ENCODE data around the gene CISH. TPM values are rescaled to one million over a fixed set of nuclear protein-coding genes. Genes with fewer than 3 reads are reported as not detected.

CISH gene, protein sequence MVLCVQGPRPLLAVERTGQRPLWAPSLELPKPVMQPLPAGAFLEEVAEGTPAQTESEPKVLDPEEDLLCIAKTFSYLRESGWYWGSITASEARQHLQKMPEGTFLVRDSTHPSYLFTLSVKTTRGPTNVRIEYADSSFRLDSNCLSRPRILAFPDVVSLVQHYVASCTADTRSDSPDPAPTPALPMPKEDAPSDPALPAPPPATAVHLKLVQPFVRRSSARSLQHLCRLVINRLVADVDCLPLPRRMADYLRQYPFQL
- 2.7 and 3.2 TPM in 2 replicates for total RNA-seq (2021)
- Bru-seq, nascent RNA, result percentile 38 among the genes with signal in this experiment
- BruChase-seq, experiment 1, labeled RNA remaining after a 2-hour chase, result percentile 46 among the genes with signal in this experiment
- BruChase-seq, experiment 2, labeled RNA remaining after a 6-hour chase, result percentile 39 among the genes with signal in this experiment
- long read RNA-seq, full-length matches to known transcripts, result 2 of 2 reads
- long read RNA-seq, partial matches to known transcripts, result 0 of 2 reads
- long read RNA-seq, other reads (novel, unspliced or antisense), result 0 of 2 reads

DNA sequence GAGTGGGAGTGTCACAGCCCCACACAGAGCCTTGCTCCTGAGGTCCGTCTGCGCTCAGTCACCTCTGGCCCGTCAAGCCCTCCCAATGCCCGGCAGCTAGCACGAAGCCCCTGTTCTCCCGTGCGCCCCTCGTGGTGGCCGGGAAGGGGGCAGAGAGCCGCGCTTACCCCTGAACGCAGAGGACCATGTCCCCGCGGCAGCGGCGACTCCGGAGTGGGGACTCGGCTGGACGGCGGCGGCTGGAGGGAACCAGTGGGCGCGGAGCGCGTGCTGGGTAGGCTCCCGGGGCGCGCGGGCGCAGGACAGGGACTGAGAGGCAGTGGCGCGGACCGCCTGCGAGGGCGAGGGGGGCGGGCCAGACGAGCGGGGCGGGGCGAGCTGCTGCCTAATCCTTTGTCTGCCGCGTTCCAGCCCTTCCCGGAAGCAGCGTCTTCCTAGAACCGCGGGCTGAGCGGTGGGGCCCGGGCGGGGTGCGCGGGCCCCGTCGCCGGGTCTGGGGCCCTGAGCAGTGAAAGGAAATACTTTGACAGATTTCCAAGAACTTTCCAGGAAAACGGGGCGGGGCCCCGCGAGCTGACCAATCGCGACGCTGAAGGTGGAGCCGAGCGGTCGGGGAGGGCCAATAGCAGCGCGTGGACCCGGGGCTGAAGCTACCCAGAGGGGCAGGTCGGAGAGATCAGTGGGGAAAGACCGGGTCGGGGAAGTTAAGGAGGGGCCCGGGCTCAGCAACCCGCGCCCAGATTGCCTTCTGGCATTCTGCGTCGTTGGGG lies at the start of gene CISH:
CISH (minus strand) TSS at position 311 of the 770 bp plus-strand sequence; CDS start at position 187, 124 bp downstream.
- Histone ChIP-seq H3F3A (ENCODE audit: insufficient read depth, low read depth) (peaks cover 11% of the 10 kb centered on the region; the same call in 1 of the 2 replicates), H4K20me1 (ENCODE audit: insufficient read depth) (no peaks in the 10 kb centered on the region), H3K27ac (no peak within 1 kb of the TSS), H2AFZ (peak within 1 kb of the TSS; percentile 81), H3K36me3 (ENCODE audit: low read depth) (no peaks in the 10 kb centered on the region), H3K9me2 (ENCODE audit: insufficient read depth) (no peaks in the 10 kb centered on the region), H3K9me3 (ENCODE audit: insufficient read depth, low read depth) (no peaks in the 10 kb centered on the region), H3K4me1 (replicated peaks; ENCODE audit: insufficient read depth) (peaks cover 18% of the 10 kb centered on the region), H3K4me2 (peak within 1 kb of the TSS; percentile 90), H3K4me3 (peak within 1 kb of the TSS; percentile 65), H3K27me3 (ENCODE audit: insufficient read depth, low read depth) (no peaks in the 10 kb centered on the region), H3K79me2 (ENCODE audit: low read depth) (no peaks in the 10 kb centered on the region)
- BruUV-seq (replicated peaks), result no TSS peak
- intact Hi-C loops (cut with micrococcal nuclease; ENCODE audit: unreplicated experiment), result loop anchor here (2.0 kb wide), 1 partner anchor 261 kb away; the partner anchor contains the start of genes CYB561D2 and NPRL2
- TF ChIP-seq, protein P1, sequence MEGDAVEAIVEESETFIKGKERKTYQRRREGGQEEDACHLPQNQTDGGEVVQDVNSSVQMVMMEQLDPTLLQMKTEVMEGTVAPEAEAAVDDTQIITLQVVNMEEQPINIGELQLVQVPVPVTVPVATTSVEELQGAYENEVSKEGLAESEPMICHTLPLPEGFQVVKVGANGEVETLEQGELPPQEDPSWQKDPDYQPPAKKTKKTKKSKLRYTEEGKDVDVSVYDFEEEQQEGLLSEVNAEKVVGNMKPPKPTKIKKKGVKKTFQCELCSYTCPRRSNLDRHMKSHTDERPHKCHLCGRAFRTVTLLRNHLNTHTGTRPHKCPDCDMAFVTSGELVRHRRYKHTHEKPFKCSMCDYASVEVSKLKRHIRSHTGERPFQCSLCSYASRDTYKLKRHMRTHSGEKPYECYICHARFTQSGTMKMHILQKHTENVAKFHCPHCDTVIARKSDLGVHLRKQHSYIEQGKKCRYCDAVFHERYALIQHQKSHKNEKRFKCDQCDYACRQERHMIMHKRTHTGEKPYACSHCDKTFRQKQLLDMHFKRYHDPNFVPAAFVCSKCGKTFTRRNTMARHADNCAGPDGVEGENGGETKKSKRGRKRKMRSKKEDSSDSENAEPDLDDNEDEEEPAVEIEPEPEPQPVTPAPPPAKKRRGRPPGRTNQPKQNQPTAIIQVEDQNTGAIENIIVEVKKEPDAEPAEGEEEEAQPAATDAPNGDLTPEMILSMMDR (conservative IDR thresholded peaks at IDR 0.05), result no peak; the same call in 1 of the 2 replicates
- no peak for TF ChIP-seq EZH2 (IDR thresholded peaks at IDR 0.05; ENCODE audit: low read depth)
- peak; percentile 80 to 91 for DNase-seq
- CTCF ChIA-PET, result interaction anchor here (0.5 to 0.8 kb wide), 5 partner anchors 22 to 264 kb away, joined by 3 to 5 read pairs (median 3); no protein-coding TSS in a partner anchor
- POLR2A ChIA-PET (ENCODE audit: unreplicated experiment), result interaction anchor here (0.5 to 0.7 kb wide), 4 partner anchors 19 to 347 kb away, joined by 3 to 9 read pairs (median 6); partner anchors contain the start of gene C3orf18

DNA sequence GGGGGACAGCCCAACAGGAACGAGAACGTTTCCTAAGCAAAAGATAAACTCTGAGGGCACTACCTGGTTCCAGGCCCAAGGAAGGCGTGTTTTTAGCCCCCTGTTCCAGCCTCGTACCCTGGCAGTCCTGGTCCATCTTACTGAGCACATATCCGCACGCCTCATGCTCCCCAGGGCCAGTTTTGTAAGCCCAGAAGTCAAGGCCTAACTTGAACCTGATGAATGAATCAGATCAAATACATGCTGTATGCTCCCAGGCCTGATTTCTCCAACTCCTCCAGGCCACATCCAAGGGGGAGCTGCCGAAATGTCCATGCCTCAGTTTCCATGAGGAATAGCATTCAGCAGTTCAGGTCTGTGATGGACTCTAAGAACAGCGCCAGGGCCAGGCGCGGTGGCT lies 48.8 kb upstream of the CISH start:
- intact Hi-C loops (cut with micrococcal nuclease; ENCODE audit: unreplicated experiment), result no loop called here
- H3K27ac ChIP-seq, result no peak overlapping the region
- H3K36me3 ChIP-seq (ENCODE audit: low read depth), result no peaks in the 10 kb centered on the region
- H4K20me1 ChIP-seq (ENCODE audit: insufficient read depth), result no peaks in the 10 kb centered on the region
- H3K4me2 ChIP-seq, result no peak overlapping the region
- H3K9me3 ChIP-seq (ENCODE audit: insufficient read depth, low read depth), result no peaks in the 10 kb centered on the region
- TF ChIP-seq EZH2 (IDR thresholded peaks at IDR 0.05; ENCODE audit: low read depth), result no peak
- TF ChIP-seq, protein P1 (conservative IDR thresholded peaks at IDR 0.05), result no peak
- H3K4me1 ChIP-seq (replicated peaks; ENCODE audit: insufficient read depth), result peaks cover 7% of the 10 kb centered on the region
- no peak for DNase-seq
- POLR2A ChIA-PET (ENCODE audit: unreplicated experiment), result interaction anchor here (0.6 kb wide), 1 partner anchor 716 kb away, joined by 4 read pairs; no protein-coding TSS in a partner anchor
- no peaks in the 10 kb centered on the region for H3F3A ChIP-seq (ENCODE audit: insufficient read depth, low read depth)
- no peaks in the 10 kb centered on the region for H3K79me2 ChIP-seq (ENCODE audit: low read depth)
- no peaks in the 10 kb centered on the region for H3K27me3 ChIP-seq (ENCODE audit: insufficient read depth, low read depth)
- no peaks in the 10 kb centered on the region for H3K9me2 ChIP-seq (ENCODE audit: insufficient read depth)
- CTCF ChIA-PET, result no interaction called here
- H2AFZ ChIP-seq, result no peak overlapping the region
- no TSS peak for BruUV-seq (replicated peaks)
- H3K4me3 ChIP-seq, result no peak overlapping the region

DNA sequence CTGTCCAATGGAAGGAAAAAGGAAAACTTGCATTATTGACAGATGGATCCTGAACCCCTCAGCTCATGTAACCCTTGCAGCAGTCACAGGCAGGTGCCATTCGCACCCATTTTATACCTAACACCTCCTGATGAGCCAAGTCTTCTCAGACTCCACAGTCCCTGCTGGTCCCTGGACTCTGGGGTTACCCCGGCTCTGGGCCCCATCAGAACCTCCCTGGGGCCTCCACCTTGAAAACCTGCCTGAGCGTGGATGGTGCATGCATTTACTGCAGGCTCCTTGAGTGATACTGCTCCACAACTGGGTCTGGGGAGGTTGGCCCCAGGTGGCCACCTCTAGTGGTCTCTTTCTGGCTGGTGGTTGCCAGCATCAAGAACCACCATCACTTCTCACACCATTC lies 47.3 kb upstream of the CISH start:
- TF ChIP-seq EZH2 (IDR thresholded peaks at IDR 0.05; ENCODE audit: low read depth), result no peak
- TF ChIP-seq, protein P1 (conservative IDR thresholded peaks at IDR 0.05), result no peak
- H3K27me3 ChIP-seq (ENCODE audit: insufficient read depth, low read depth), result no peaks in the 10 kb centered on the region
- no peak for DNase-seq
- no peaks in the 10 kb centered on the region for H3K9me2 ChIP-seq (ENCODE audit: insufficient read depth)
- H2AFZ ChIP-seq, result no peak overlapping the region
- ChIA-PET POLR2A (ENCODE audit: unreplicated experiment) (no interaction called here), CTCF (no interaction called here)
- intact Hi-C loops (cut with micrococcal nuclease; ENCODE audit: unreplicated experiment), result no loop called here
- no peaks in the 10 kb centered on the region for H3K36me3 ChIP-seq (ENCODE audit: low read depth)
- no TSS peak for BruUV-seq (replicated peaks)
- no peak overlapping the region for H3K4me3 ChIP-seq
- H3K27ac ChIP-seq, result no peak overlapping the region
- peaks cover 7% of the 10 kb centered on the region for H3K4me1 ChIP-seq (replicated peaks; ENCODE audit: insufficient read depth)
- no peaks in the 10 kb centered on the region for H4K20me1 ChIP-seq (ENCODE audit: insufficient read depth)
- no peaks in the 10 kb centered on the region for H3K79me2 ChIP-seq (ENCODE audit: low read depth)
- H3F3A ChIP-seq (ENCODE audit: insufficient read depth, low read depth), result no peaks in the 10 kb centered on the region; the same call in 1 of the 2 replicates
- no peaks in the 10 kb centered on the region for H3K9me3 ChIP-seq (ENCODE audit: insufficient read depth, low read depth)
- H3K4me2 ChIP-seq, result no peak overlapping the region
